Dermis blood vessel endothelial cell (primary cell): ENCODE results near the gene CCL11. TPM values are rescaled to one million over a fixed set of nuclear protein-coding genes. Genes with fewer than 3 reads are reported as not detected.
"Not testable (repeated sequence)": the region's sequence is repeated elsewhere in the genome, so short reads cannot be mapped to it uniquely, and the experiment has no call there.

Source experiments
- DNase-seq: peaks from one replicate; pipeline ENCODE4 v3.0.0; 2010
- total RNA-seq: library from RNA; depleted of rRNA; stranded (reverse); fragments of >200 nt; gene quantifications from 2 replicates; pipeline ENCODE4 v1.2.3, GENCODE V29; 2014

CCL11 gene
- total RNA-seq, 1 donor from 2014 or later: not detected

- no peak for DNase-seq
These were observed 22.8 kb downstream of the CCL11 start for GRCh38 chr17:34308371-34308770.

- DNase-seq: no peak
These were observed 25.7 kb downstream of the CCL11 start for GRCh38 chr17:34311291-34311690.

GRCh38 chr17:34312080-34312479 is 26.5 kb downstream of the CCL11 start:
- DNase-seq: no peak

- DNase-seq: no peak
These were observed 27.6 kb downstream of the CCL11 start for GRCh38 chr17:34313164-34313563.

- peak; percentile 56 for DNase-seq
These were observed 28.7 kb downstream of the CCL11 start for GRCh38 chr17:34314279-34314678.

- DNase-seq: peak; percentile 9
These were observed 32.9 kb downstream of the CCL11 start for GRCh38 chr17:34318474-34318873.

GRCh38 chr17:34319039-34319483 is 33.5 kb downstream of the CCL11 start, which contains the start of gene CCL8:
TSS of gene CCL8 (plus strand) at chr17:34319435. CDS start at chr17:34319502, 67 bp downstream.
- peak; percentile 46 for DNase-seq

GRCh38 chr17:34321964-34322363 is 36.4 kb downstream of the CCL11 start:
- DNase-seq: no peak

GRCh38 chr17:34327580-34327979 is 42.0 kb downstream of the CCL11 start:
- DNase-seq: not testable (repeated sequence)

- no peak for DNase-seq
These were observed 52.2 kb downstream of the CCL11 start for GRCh38 chr17:34337701-34338100.

Other genes with a start within 250 kb of the CCL11 start
- 84.3 and 218 TPM in 2 replicates for gene CCL2, start 30.5 kb upstream of the CCL11 start, total RNA-seq
- gene CCL7, start 15.5 kb upstream of the CCL11 start, total RNA-seq: 0.23 TPM in 1 of 2 replicates, not detected in the other
- gene CCL8, start 33.7 kb downstream of the CCL11 start, total RNA-seq: 0.05 and 0.17 TPM in 2 replicates
- not detected in 2 replicates for gene CCL13, start 70.7 kb downstream of the CCL11 start, total RNA-seq
- not detected in 2 replicates for gene CCL1, start 77.5 kb downstream of the CCL11 start, total RNA-seq